Effector memory CD4-positive, alpha-beta T cell (primary cell): ENCODE results near the gene C2orf66.

Experiments used
- DNase-seq, 3 donors: peaks; one replicate each; pipeline ENCODE4 v3.0.0-alpha.2; 2020
- H3K27ac ChIP-seq: 2 replicates; pipeline ENCODE4 v1.7.0; 2013; ENCODE audit warnings: mild to moderate bottlenecking, low read length, moderate library complexity; ENCODE audit not compliant: insufficient read depth, poor library complexity, severe bottlenecking
- H3K27me3 ChIP-seq: replicated peaks from 2 replicates; pipeline ENCODE4 v1.7.0; 2013; ENCODE audit warnings: mild to moderate bottlenecking, low read length; ENCODE audit not compliant: insufficient read depth, control insufficient read depth, poor library complexity, severe bottlenecking
- H3K36me3 ChIP-seq: 2 replicates; pipeline ENCODE4 v1.7.0; 2013; ENCODE audit warnings: mild to moderate bottlenecking, low read length, moderate library complexity; ENCODE audit not compliant: control insufficient read depth, insufficient read depth
- H3K4me1 ChIP-seq: 2 replicates; pipeline ENCODE4 v1.7.0; 2013; ENCODE audit warnings: low read length, mild to moderate bottlenecking; ENCODE audit not compliant: control insufficient read depth, insufficient read depth, poor library complexity, severe bottlenecking
- H3K4me3 ChIP-seq: 2 replicates; pipeline ENCODE4 v1.7.0; 2013; ENCODE audit warnings: low read length, low read depth, mild to moderate bottlenecking; ENCODE audit not compliant: insufficient read depth, poor library complexity, severe bottlenecking
- H3K9me3 ChIP-seq: 2 replicates; pipeline ENCODE4 v1.7.0; 2013; ENCODE audit warnings: mild to moderate bottlenecking, low read length, moderate library complexity; ENCODE audit not compliant: control insufficient read depth
- total RNA-seq, 3 donors: gene quantifications; one replicate each; lab custom pipeline; 2026; lab: John Stamatoyannopoulos, UW

C2orf66 gene
- 0 to 0.09 (median 0) reads per million in 3 donors for total RNA-seq

DNA sequence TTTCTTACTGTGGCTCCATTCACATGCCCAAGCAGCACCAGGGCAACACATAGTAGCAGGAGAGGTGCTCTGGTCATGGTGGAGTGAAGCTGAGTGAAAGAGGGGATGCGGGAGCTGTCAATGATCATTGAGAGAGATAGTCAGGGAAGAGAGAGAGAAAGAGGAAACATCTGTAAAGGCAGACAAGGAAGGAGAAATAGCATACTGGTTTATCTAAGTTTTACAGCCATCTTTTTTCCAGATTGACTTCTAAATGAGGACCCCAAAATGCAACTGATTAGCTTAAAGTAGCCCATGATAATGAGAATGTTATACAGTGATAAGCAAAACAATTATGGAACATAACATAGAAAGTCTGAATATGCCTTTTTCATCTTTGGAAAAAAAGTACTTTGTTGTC lies at the start of gene C2orf66:
TSS of gene C2orf66 (minus strand) at position 96 of the 400 bp plus-strand sequence. CDS start at position 77, 19 bp downstream.
- Histone ChIP-seq H3K27me3 (no peaks in the 10 kb centered on the region), H3K4me1 (no peaks in the 10 kb centered on the region), H3K36me3 (no peaks in the 10 kb centered on the region), H3K9me3 (no peaks in the 10 kb centered on the region), H3K27ac (no peak within 1 kb of the TSS), H3K4me3 (no peak within 1 kb of the TSS)
- no peak for DNase-seq

DNA sequence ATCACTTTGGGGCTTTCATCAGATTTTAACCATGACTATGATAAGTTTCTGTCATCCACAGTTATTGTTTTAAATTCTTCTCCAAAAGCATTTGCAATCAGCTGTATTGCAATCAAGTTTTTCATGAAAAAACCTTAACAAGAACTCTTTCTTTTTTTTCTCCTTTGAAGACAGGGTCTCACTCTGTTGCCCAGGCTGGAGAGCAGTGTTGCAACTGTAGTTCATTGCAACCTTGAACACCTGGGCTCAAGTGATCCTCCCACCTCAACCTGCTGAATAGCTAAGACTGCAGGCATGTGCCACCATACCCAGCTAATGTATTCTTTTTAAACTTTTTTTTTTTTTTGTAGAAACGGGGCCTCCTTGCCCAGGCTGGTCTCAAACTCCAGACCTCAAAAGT lies 45.5 kb upstream of the C2orf66 start:
- no peaks in the 10 kb centered on the region for H3K4me1 ChIP-seq
- H3K27me3 ChIP-seq, result no peaks in the 10 kb centered on the region
- H3K36me3 ChIP-seq, result peaks cover 5% of the 10 kb centered on the region
- H3K27ac ChIP-seq, result no peak overlapping the region
- H3K9me3 ChIP-seq, result no peaks in the 10 kb centered on the region
- H3K4me3 ChIP-seq, result no peak overlapping the region
- no peak for DNase-seq

GRCh38 chr2:196853301-196854087 lies 44.3 kb upstream of the C2orf66 start:
- Histone ChIP-seq H3K27ac (no peak overlapping the region), H3K27me3 (no peaks in the 10 kb centered on the region), H3K4me3 (no peak overlapping the region), H3K4me1 (no peaks in the 10 kb centered on the region), H3K9me3 (no peaks in the 10 kb centered on the region), H3K36me3 (peaks cover 5% of the 10 kb centered on the region)
- no peak for DNase-seq

GRCh38 chr2:196851088-196851487 lies 41.9 kb upstream of the C2orf66 start:
- DNase-seq, result no peak
- Histone ChIP-seq H3K9me3 (no peaks in the 10 kb centered on the region), H3K27ac (no peak overlapping the region), H3K36me3 (peaks cover 5% of the 10 kb centered on the region), H3K27me3 (no peaks in the 10 kb centered on the region), H3K4me3 (no peak overlapping the region), H3K4me1 (no peaks in the 10 kb centered on the region)

- Histone ChIP-seq H3K9me3 (no peaks in the 10 kb centered on the region), H3K4me1 (no peaks in the 10 kb centered on the region), H3K27ac (no peak overlapping the region), H3K36me3 (peaks cover 6% of the 10 kb centered on the region), H3K27me3 (no peaks in the 10 kb centered on the region), H3K4me3 (no peak overlapping the region)
- DNase-seq, result no peak
These were observed 40.7 kb upstream of the C2orf66 start for GRCh38 chr2:196849895-196850294.

DNA sequence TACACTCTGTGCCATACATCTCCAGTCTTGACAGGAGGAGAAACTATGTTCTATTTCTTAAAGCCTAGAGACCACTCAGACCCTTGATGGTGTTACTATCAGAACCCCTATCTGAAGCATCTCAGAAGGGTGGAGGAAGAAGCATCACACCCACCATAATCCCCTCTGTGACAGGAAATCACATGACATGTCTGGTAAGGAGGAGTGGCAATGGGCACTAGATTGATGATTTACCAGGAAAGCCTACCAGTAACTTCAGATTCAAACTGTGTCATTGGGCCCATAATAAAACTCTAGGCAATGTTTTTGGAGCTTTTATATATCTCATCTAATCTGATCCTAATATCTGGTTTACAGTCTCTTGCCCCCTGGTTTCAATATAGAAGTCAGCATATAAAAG lies 37.1 kb upstream of the C2orf66 start:
- H3K4me1 ChIP-seq, result no peaks in the 10 kb centered on the region
- peaks cover 6% of the 10 kb centered on the region for H3K36me3 ChIP-seq
- no peak for DNase-seq
- no peak overlapping the region for H3K27ac ChIP-seq
- H3K9me3 ChIP-seq, result no peaks in the 10 kb centered on the region
- no peak overlapping the region for H3K4me3 ChIP-seq
- no peaks in the 10 kb centered on the region for H3K27me3 ChIP-seq

DNA sequence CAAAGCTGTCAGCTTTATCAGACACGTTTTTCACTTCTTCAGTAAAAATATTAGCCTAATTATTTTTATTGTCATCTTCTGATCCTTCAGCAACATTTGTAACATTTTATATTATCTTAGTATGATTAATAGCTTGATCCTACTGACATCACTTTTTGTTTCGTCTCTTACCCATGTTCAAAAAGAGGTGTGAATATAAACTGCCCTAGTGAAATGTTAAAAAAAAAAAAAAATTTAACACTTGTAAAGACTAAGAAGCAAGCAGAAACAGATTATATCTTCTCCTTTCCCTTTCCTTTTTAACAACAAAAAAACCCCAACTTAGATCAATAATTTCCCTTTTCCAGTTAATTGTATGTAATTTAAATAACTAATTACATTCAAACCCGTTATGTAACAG lies 36.2 kb upstream of the C2orf66 start:
- Histone ChIP-seq H3K4me3 (no peak overlapping the region), H3K4me1 (no peaks in the 10 kb centered on the region), H3K27ac (no peak overlapping the region), H3K27me3 (no peaks in the 10 kb centered on the region), H3K9me3 (no peaks in the 10 kb centered on the region), H3K36me3 (peaks cover 13% of the 10 kb centered on the region)
- DNase-seq, result no peak

- no peaks in the 10 kb centered on the region for H3K4me1 ChIP-seq
- H3K27me3 ChIP-seq, result no peaks in the 10 kb centered on the region
- no peak for DNase-seq
- H3K4me3 ChIP-seq, result no peak overlapping the region
- H3K9me3 ChIP-seq, result no peaks in the 10 kb centered on the region
- H3K36me3 ChIP-seq, result peaks cover 7% of the 10 kb centered on the region
- no peak overlapping the region for H3K27ac ChIP-seq
These were observed 31.0 kb upstream of the C2orf66 start for GRCh38 chr2:196840171-196840570.

DNA sequence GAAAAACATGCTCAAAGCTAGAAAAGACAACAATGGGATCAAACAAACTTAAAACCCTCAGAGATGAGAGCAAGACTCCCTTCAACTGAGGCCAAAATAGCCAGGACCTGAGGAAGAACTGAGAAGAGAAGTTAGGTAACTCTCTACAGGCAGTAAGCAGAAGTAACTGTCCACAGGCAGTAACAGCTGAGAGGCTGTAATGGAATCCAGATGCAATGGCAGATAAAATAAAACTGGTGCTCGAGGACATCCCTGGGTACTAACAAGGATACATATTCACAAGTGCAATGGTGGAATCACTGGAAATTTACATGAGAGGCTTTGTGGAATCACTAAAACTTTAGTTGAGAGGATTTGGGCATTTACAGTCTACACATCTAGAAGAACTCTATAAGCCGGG lies 30.4 kb upstream of the C2orf66 start:
- no peaks in the 10 kb centered on the region for H3K27me3 ChIP-seq
- peaks cover 7% of the 10 kb centered on the region for H3K36me3 ChIP-seq
- no peaks in the 10 kb centered on the region for H3K4me1 ChIP-seq
- no peaks in the 10 kb centered on the region for H3K9me3 ChIP-seq
- no peak for DNase-seq
- no peak overlapping the region for H3K4me3 ChIP-seq
- H3K27ac ChIP-seq, result no peak overlapping the region

- Histone ChIP-seq H3K9me3 (no peaks in the 10 kb centered on the region), H3K27ac (no peak overlapping the region), H3K36me3 (peaks cover 7% of the 10 kb centered on the region), H3K4me1 (no peaks in the 10 kb centered on the region), H3K27me3 (no peaks in the 10 kb centered on the region), H3K4me3 (no peak overlapping the region)
- DNase-seq, result no peak
These were observed 27.3 kb upstream of the C2orf66 start for GRCh38 chr2:196836440-196836839.
